Anterior cingulate cortex (tissue), 58 donors: ENCODE measurements around the gene PYROXD2.
"Not testable (repeated sequence)": the region's sequence is repeated elsewhere in the genome, so short reads cannot be mapped to it uniquely, and the experiment has no call there.

ENCODE experiments used
- DNase-seq, 58 donors: peaks; one replicate each; lab custom pipeline; 2025; lab: John Stamatoyannopoulos, UW

The PYROXD2 gene

DNA sequence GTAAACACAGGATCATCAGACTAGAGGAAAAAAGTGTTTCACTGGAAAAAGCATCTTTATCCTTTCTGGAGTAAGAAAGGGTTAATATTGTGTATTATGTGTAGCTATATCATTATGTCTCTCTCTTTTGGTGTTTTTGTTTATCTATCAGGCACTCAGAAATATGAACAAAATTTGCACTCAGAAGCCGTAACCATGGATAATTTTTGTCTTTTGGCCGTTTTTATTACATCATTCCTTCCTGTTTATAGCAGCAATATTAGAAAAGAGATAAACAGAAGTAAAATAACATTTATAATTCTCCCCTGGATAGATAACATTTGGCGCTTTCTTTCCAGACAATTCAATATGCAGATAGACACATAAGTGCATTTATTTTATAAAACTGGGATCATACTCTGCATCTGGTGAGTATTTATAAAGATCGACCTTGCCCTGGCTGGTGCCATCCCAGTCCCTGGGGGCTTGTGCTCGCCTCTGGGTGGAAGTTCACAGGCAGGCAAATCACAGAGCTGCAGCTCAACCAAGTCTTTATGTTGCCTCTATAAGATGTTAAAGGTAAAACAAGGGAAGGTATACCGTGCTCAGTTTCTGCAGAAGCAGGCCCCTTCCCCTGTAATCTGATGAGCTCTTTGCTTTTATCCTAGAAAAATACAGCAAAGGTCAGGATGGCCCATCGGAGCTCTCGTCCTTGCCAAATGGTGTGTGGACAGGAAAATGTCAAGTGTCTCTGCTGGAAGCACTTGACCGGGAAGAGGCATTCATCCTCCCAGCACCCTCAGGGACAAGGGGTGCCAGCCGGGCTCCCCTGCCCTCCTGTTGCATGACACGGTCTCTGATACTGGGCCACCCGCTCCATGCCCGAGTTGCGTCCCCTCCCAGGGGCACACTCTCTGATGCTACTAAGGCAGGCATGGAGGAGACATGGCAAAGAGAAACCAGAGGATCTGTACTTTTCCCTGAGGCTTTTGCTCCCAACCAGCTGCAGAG lies 43.9 kb downstream of the PYROXD2 start:
- DNase-seq = no peak

DNA sequence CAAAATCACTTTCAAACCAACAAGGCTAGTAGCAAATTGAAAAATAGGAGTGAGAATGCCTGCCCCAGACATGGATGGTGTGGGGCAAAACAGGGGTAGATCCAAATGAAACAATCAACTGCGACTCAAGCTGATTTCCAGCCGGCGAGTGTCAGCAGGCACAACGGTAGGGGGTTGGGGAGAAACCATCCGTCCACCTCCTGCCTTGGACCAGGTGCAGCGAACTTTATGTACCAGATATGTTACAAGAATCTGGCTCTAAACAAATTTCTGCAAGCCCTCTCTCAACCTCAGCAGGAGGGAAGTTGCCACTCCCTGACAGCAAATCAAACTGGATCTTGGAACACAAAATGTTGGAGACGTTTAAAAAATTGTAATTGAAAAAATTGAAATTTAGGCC lies 45.2 kb downstream of the PYROXD2 start:
- no peak for DNase-seq

DNA sequence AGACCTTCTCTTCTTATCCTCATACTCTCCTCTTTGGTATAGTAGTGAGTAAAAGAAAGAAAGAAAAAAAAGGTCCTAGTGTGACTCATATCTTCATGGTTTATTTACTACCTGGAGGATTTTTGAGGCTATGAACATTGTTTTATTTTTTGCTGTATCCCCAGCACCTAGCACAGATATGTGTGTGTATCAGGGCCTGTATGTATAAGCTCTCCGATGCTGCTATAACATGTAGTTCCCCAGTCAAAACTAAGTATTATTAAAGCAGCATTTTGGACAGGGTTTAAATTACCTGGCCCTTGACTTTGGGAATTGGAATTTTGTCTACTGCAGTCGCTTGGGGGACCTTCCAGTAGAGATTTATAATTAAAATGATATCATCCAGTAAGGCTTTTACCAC lies 46.3 kb downstream of the PYROXD2 start:
- DNase-seq = no peak

DNA sequence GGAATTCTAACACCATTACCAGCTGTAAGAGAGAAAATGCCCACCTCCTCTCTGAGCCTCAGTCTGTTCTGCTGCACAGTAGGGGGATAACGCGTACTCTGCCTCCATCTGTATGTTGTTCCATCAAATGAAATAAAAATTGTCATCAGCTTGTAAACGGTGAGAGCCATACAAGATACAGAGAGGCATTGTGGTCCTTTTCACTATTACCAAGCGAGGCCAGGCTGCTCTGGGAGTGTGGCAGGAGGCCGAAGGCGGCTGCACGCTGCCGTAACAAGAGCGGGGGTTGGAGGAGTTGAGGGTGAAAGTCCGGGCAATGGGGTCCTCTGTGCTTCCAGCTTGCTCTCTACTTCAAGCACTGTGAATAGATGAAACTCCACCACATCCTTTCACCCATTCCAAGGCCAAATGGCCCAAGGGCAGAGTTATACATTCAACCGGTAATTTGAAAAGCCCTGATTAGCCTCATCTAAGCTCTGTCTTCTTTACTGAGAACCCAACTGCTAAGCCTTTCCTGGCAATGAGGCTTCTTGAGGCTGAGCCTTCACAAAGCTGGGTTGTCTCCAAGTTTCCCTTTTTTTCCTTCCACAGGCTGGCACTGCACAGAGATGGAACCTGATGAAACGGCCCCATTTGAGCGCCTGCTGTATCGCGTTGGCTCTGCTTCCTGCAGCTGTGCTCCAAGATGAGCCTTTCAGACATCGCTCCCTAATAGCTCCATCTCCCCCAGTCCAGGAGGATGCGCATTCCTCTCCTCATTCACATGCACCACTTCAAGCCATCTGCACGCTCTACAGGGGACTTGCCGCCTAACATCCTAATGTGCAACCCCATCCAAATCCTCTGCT lies 47.2 kb downstream of the PYROXD2 start:
- peak in 48 of 58 donors; percentile 14 to 69 (median 39) for DNase-seq

DNA sequence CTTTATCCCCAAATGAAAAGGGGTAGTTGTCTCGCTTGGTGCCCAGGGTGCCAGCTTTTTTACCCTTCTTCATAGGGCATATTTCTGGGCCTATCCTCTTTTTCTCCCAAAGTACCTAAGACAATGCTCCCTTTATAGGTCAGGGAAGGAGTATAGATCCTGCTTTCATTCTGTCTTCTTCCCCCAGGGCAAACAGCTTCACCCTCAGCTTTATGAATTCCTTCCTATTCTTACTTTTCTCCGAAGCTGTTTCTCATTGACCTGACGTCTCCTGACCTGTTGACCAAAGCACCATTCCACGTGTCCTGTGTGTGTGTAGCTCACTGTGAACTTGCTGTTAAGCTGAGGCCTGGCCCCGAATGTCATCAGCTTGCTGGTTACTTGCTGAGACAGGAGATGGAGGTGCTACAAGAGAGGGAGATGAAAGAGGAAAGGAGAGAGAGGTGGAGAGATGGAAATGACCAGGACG lies 48.9 kb downstream of the PYROXD2 start:
- no peak for DNase-seq

DNA sequence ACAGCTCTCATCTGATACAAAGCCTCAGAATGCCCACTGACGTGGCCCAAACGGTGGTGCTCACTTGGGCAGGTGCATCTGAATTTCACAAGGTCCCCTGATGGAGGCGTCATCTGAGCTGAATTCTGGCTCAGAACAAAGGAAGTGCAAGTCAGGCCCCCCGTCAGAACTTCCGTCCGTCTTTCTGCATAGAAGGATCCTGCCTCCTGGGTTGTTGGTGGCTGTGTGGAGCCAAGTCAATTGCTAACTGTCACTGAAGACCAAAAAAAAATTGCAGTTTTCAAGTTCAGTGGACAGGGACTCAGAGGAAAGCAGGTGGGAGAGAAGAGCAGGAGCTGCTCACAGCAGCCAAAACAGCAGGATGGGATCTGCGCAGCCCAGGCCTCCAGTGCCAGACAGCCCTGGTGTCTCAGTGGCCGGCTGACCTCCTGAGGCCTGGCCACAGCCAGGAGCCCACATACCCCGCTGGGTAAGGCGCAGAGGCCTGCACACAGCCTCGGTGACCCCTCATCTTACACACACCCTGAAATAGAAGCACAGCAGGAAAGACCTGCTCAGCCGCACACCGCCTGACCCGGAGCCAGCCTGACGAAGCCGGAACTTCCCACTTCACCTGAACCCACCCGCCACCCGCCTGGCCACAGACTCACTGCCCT lies 49.4 kb downstream of the PYROXD2 start:
- DNase-seq = no peak

DNA sequence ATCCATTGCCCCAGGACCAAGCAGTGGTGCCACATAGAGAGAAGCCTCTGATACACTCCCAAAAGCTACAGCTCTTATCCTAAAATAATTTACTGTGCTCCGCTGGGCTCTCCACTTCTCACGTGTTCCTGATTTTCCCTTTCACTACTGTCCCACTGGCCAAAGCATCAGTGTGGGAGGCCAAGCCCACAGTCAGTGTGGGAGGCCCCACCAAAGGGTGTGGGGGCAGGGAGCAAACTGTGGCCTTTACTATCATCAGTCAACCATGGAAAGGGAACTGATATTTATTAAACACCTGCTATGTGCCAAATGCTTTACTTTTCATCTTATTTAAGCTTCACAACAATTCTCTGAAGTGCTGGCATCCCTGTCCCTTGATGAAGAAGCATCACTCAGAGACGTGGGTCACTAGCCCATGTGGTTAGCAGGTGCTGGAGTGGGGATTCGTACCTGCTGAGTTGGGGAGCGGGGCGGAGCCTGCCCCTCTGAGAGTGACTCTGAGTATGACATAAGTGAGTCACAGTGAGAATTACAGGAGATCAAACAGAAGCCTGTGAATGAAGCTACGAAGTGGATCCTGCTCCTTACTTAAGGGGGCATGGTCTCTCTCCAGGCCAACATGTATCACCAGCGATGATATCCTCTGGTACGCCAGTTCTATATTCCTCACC lies 50.4 kb downstream of the PYROXD2 start:
- no peak for DNase-seq

DNA sequence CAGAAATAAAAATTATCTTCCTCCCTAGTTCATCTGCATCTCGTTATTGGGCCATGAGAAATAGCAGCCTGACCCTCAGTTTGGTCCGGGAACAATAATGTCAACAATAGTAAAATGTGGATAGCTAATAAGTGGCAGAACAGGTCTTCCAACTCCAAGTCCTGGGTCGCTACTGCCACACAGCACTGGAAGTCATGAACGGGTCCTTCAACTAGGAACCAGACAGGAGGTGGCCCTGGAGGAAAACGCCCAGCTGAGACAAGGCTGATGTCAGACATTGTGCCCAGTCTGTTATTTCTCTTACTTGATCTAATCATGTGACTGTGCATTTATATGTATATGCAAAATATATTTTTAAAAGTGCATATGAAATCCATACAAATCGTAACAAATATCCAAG lies 51.8 kb downstream of the PYROXD2 start:
- no peak for DNase-seq

DNA sequence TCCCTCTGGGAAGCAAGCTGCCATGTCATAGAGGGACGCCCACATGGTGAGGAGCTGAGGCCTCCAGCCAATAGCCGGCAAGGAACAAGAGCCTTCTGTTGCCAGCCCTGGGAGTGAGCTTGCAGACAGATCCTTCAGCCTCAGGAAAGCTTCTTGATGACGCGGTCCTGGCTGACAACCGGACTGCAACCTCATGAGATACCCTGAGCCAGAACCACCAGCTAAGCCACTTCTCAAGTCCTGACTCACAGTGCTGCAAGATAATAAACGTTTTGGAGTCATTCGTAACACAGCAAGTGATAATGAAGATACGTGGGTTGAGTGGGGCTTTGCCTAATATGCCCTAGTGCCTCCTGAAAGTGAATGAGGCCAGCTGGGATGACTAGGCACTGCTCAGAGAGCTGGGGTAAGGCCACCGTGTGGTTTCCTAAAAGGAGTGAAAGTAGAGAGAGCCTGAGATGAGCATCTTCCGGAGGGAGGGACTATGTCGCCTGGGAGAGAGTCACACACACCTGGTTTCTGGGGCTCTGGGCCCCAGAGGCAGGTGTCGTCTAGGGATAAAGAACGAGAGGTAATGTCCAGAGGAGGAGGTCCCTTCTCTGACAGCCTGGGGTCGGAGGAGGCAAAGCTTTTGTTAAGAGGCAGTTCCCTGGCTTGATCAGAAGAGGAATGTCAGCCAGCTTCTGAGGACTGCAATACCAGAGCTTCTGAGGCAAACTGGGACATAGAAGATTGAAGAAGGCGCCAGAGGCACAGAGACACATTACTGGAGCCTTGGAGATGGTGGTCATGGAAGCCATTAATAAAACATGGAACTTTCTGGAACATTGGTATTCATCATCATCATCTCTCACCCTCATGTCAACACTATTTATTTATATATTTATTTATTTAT lies 53.6 kb downstream of the PYROXD2 start:
- peak in 50 of 58 donors; percentile 14 to 86 (median 58) for DNase-seq

DNA sequence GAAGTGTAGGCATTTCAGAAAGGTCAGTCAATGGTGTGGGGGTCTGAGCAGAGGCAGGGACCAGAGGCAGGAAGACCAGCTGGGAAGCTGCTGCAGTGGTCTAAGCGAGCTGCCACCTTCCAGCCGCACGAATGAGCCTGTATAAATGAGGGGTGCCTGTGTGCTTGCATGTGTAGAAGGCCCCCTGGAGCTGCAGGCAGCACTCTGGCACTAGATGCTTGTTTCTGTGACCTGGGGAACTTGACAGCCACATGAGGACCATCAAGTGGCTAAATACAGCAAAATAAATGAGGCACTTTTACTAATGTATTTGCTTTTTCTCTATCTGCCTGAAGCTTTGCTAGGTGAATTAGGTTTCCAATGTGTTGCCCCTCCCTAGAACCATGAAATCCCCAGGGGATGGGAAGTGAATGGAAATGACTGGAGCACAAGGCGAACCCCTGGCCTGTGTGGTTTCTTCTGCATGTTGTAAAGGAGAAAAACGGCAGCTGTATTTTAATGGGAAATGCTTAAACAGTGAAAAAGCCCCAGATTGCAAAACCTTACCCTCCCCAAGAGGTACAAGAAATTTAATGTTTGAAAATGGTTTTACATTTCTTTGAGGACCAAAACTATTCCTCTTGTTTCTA lies 57.7 kb downstream of the PYROXD2 start:
- DNase-seq = no peak

DNA sequence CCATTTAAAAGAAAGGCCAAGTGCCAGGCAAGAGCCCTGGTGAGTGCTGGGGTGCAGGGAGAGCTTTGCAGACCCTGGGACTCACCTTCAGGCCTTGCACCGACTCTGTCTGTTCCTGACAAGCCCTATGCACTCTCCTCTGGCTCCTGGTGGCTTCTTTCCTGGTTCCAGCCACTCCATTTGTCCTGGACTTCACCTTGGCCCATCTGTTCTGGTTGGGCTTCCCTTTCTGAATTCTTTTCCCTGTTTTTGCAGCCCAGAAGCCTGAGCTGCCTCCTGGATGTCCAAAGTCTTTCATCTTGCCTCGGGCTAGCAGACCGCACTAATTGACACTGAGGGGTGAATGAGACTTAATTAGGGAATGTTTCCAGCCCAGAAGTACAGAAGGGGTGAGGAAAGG lies 60.5 kb downstream of the PYROXD2 start:
- no peak for DNase-seq

DNA sequence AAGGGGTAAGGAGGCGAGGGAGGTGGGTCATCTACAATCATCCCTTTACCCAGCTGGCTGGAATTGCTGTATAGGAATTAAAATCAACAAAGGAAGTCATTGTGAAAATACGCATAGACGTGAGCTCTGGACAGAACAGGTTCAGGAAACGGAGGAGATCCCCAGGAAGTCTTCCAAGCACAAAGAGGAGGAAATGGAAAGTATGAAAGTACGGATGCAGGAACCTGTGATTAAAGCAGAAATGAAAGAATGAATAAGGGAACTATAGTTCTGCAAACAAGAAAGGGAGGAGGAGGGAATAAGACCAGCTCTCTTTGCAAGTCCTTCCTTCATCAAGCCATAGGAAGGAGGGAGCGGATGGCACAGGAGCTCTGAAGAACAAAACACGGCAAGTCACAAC lies 61.8 kb downstream of the PYROXD2 start:
- no peak for DNase-seq

DNA sequence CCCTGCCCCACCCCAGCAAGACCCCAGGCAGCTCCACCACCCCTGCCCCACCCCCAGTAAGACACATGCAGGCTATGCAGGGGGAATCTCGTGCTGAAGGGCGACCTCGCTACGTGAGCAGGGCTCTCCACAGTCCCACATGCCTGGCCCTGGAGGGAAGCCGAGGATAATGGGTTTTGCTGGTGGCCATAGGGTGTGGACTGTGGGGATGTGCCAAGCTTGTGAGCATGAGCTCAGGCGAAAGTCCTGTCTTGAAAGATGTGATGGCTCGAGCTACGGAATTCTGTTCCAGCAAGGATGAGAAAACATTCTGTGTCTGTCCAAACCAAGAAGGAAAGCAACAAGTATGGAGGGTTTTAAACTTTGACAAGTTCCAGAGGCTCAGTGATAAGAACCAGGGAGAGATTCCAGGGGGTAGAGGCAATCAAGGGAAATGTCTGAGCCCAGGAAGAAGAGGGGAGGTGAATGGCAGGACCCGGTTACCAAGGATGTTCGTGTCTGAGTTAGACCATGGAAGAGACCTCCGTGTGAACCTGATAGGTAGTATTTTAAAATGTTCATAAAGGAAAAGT lies 63.1 kb downstream of the PYROXD2 start:
- DNase-seq = no peak

DNA sequence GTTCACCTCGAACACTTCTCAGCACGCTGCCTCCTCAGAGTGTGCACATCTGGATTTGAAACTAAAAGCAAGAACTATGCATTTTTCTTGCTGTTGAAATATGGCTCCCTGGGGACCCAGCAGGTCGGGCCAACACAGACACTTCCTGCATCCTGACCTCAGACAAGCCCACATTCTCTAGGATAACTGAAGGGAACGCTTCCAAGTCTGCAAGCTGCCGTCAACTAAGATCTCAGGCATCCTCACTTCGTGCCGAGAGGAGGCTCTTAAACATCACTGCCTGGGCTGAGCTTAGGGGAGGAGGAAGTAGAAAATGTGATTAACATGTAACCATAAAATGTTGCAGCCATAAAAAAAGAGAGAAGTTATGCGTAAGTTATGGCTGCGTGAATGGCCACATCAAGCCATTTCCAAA lies 65.5 kb downstream of the PYROXD2 start:
- DNase-seq = no peak

DNA sequence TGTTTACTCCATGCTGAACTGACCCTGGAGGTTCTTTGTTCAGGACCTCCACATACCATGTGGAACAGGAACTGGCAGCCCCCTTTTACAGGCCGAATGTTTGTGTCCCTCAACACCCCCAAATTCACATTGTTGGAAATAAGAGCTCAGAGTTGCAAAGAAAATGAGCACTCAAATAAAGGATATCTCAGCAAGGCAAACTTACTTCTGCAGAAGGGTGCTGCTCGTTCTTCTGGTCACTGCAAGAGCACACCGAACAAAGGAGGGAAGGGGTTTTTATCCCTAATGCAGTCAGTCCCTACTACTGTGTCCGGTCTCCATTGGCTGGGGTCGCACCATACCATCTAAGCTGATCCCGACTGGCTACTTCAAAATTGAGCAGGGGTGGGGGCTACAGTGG lies 68.1 kb downstream of the PYROXD2 start:
- DNase-seq = no peak

DNA sequence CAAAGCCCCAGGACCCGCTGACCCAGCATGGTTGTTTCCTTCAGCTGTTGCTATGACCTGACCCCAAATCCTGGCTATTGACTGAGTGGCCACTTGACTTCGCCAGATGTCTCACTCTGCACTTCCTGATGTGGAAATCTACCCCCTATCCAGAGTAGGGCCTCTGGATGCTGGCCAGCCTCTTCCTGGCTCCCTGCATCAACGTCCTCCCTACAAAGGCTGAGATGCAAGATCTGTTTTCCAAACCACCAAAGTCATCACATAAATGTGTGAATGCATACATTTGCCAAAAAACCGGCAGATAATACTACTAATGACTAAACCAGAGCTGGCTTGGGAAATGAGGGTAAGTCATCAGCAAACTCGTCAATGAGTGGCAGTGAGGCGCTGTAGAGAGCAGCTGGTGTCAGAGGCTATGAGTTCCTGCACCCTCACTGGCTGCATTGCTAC lies 70.4 kb downstream of the PYROXD2 start:
- DNase-seq = no peak

DNA sequence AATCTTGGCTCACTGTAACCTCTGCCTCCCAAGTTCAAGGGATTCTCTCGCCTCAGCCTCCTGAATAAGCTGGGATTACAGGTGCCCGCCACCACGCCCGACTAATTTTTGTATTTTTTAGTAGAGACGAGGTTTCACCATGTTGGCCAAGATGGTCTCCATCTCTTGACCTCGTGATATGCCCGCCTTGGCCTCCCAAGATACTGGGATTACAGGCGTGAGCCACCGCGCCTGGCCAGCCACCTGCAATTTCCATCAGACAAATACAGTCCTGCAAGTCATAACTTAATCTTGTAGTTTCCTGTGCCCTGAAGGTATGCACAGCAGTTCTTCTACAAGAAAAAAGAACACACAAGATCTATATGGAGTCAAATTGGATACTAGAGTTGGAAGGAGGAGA lies 73.3 kb downstream of the PYROXD2 start:
- DNase-seq = not testable (repeated sequence)

DNA sequence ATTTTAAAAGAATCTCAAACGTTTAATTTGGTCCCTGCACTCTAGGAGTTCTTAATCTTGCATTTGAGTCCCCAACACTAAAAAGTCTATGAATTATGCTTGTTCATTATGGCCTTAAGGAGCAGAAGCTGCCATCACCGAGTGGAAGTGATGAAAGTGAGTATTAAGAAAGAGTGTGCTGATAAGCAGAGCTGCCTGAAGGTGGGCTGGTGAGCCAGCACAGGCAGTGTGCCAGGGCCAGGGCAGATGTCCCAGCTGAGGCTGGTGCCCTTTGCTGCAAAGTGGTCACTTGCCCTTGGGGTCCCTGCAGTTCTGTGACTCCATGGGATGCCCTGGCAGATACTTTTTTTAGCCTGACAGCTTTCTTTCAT lies 74.1 kb downstream of the PYROXD2 start:
- no peak for DNase-seq
